ENCODE results near the gene FGF14.

DNA sequence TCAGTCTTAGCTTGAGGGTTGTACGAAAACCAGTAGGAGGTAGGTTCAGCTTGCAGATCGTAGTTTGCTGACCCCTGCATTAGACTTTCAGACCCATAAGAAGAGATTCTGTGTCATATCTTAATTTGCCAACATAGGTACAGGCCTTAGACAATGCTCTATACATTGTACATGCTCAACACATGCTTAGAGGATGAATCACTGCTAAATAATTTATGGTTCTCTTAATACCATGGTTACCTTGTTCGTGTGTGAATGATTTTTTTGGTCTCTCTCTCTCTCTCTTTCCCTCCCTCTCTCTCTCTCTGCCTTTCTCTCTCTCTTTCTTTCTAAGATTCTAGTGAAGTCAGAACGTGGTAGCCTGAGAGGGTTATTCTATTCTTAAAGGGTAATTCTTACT lies 112.2 kb downstream of the FGF14 start:
- TF ChIP-seq CTCF (IDR thresholded peaks at IDR 0.05; ENCODE audit: insufficient read depth, low read depth, low read length) (no peak), EZH2 (IDR thresholded peaks at IDR 0.05; ENCODE audit: insufficient read depth, low read length) (no peak)

Measured in astrocyte (in vitro differentiated cells and primary cell).